GM18520 (cell line): Measurements from ENCODE around the gene EXTL2.
"Not testable (repeated sequence)": the region's sequence is repeated elsewhere in the genome, so short reads cannot be mapped to it uniquely, and the experiment has no call there.

ENCODE experiments used
- ATAC-seq: cut with Tn5 transposase; IDR thresholded peaks from one replicate; pipeline ENCODE4 v1.9.1; 2021; ENCODE audit not compliant: unreplicated experiment

EXTL2 gene

GRCh38 chr1:100903777-100904176, 9.1 kb upstream of the EXTL2 start:
- no peak for ATAC-seq

DNA sequence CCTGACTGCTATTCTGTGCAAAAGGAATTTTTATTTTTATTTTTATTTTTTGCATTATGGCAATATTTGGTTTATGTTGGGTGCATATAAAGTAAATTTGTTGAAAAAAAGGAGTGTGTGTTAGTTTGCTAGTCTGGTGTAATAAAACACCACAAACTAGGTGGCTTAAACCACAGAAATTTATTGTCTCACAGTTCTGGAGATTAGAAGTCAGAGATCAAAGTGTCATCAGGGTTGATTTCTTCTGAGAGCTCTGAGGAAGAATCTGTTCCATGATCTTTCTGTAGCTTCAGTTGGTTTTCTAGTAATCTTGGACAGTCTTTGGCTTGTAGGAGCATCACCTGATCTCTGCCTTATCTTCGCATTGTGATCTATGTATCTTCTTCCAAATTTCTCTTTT, 7.7 kb upstream of the EXTL2 start:
- ATAC-seq, result no peak

DNA sequence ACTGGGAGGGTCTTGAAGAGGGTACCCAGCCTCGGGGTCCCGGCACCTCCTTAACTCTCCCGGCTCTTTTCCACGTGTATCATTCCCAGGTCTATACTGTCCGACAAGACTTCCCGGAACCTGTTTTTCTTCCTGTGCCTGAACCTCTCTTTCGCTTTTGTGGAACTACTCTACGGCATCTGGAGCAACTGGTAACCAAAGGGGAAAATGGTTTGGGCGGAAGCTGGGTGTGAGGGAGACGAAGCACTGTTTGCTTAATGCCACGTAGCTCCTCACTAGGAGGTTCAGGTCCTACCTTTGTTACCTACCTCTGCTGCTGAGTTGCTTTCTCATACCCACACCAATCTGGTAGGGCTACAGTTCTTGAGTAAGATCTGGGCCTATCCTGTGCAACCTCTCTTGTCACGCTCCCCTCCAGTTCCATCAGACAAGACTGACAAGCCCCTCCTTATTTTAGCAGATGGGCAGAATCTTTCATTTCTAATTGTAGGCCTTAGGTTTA, 1.9 kb upstream of the EXTL2 start:
- peak; percentile 35 for ATAC-seq

- ATAC-seq, result peak; percentile 81
Observed at GRCh38 chr1:100895540-100896480, 1.2 kb upstream of the EXTL2 start, which contains the start of gene SLC30A7. Gene SLC30A7, plus strand, starts transcription at chr1:100896090. Its CDS starts 173 bp downstream, at chr1:100896263.

DNA sequence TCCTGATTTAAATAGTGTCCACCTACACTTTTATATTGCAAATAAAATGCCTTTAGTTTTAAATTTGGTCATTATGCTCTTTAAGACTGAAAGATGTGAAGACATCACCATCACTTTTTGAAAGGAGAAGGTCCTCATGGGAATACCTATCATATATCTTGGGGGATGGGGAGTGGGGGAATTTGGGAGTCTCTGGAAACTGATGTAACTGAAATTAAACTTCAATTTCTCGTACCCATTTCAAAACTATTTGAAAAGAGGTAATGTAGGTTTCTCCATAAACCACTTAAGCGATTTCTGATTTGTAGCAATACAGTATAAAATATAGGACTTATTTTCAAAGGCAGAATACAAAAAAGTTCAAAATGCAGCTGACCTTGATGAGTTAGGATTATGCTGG, 924 bp downstream of the EXTL2 start:
- ATAC-seq, result no peak

DNA sequence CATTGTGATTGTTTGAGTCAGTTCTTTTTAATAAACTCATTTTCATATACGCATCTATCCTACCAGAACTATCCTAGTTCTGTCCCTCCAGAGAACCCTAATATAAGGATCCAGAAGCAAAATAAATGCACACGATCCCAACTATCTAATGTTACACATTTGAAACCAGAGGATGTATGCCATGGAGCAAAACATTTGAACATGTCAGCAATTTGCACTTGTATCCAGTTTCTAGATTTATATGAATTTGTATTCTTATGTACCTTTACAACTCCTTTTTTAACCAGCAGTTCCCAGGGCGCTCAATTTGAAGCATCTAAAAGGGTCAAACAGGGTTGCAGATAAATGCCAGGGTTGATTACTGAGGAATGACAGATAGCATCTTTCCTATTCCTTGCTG, 2.1 kb downstream of the EXTL2 start:
- no peak for ATAC-seq

DNA sequence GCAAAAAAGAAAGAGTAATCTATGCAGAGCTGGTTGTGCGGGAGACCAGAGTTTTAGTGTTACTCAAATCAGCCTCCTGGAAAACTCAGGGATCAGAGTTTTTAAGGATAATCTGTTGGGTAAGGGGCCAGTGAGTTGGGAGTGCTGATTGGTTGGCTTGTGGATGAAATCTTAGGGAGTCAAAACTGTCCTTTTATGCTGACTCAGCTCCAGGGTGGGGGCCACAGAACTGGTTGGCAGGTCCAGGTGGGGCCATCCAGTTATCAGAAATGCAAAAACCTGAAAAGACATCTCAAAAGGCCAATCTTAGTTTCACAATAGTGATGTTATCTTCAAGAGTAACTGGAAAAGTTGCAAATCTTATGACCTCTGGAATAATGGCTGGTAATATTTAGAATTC, 3.3 kb downstream of the EXTL2 start:
- no peak for ATAC-seq

GRCh38 chr1:100889869-100890482, 4.7 kb downstream of the EXTL2 start:
- not testable (repeated sequence) for ATAC-seq

DNA sequence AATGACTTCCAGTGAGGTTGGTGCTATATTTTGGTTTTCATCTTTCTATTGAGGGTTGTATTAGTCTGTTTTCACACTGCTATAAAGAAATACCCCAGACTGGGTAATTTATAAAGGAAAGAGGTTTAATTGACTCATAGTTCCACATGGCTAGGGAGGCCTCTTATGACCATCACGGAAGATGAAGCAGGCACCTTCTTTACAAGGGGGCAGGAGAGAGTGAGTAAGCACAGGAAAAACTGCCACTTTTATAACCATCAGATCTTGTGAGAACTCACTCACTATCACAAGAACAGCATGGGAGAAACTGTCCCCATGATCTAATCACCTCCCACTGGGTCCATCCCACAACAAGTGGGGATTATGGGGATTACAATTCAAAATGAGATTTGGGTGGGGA, 5.6 kb downstream of the EXTL2 start:
- ATAC-seq, result not testable (repeated sequence)

GRCh38 chr1:100883963-100884362, 10.7 kb downstream of the EXTL2 start:
- ATAC-seq, result no peak

GRCh38 chr1:100882698-100883097, 11.9 kb downstream of the EXTL2 start:
- no peak for ATAC-seq

DNA sequence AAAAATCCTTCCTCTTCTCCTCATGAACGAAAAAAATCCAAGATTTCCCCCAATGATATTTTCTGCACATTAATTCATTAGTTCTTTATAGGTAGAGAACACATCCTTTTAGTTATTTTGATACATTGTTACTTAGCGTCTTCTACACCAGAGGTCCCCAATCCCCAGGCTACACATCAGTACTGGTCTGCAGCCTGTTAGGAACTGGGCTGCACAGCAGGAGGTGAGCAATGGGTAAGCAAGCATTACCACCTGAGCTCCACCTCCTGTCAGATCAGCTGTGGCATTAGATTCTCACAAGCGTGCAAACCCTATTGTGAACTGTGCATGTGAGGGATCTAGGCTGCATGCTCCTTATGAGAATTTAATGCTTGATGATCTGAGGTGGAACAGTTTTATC, 13.0 kb downstream of the EXTL2 start:
- ATAC-seq, result no peak

DNA sequence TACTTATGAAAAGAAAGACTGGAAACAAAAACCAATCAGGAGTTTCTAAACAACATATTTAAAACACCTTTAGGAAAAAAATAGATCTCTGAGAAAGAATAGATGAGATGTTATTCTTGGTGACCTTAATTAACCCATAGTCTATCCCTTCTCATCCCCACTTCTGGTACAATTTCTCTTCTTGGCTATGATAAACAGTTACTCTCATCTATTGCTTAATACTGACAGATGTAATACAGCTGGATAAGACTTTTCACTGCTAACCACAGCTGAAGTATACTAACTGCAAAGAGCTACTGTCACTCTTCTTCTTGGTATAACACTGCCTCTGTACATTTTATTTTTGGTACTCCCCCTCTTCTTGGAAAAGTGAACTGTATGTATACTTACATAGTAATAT, 15.2 kb downstream of the EXTL2 start:
- ATAC-seq, result no peak

GRCh38 chr1:100876291-100876690, 18.4 kb downstream of the EXTL2 start:
- no peak for ATAC-seq

GRCh38 chr1:100875228-100875627, 19.4 kb downstream of the EXTL2 start:
- no peak for ATAC-seq

DNA sequence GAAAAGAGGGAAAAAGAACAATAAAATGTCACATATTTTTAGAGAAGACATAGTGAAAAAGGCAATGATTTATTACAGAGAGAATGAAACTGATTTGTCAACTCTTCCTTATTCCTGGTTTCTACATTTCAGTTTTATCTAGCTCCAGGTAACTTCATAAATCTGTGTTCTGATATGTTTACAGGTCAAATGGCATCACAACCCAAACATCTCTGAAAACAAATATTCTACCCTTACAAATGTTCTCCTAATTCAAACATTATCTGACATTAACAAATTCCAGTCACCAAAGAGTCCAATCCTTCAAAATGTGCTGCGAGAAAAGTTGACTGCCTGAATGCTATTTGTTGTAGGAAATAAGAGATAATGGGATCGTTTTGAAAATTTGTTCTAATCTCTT, 20.2 kb downstream of the EXTL2 start:
- no peak for ATAC-seq

DNA sequence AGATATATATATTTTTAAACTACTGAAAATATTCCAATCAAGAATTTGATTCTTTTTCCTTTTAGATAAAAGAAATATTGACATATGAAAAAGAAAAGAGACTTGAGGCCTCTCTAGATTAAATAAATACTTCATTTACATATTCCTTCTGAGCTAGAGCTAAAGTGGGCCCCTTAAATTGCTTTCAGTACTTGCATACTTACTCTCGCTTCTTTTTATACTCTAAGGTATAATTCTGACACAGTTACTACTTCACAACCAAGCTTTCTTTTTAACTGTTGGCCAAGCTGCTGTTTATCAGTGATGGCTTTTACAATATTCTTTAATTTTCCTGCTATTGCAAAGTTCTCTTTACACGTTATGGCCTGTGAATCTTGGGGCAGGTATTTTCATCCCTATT, 24.6 kb downstream of the EXTL2 start:
- ATAC-seq, result no peak

DNA sequence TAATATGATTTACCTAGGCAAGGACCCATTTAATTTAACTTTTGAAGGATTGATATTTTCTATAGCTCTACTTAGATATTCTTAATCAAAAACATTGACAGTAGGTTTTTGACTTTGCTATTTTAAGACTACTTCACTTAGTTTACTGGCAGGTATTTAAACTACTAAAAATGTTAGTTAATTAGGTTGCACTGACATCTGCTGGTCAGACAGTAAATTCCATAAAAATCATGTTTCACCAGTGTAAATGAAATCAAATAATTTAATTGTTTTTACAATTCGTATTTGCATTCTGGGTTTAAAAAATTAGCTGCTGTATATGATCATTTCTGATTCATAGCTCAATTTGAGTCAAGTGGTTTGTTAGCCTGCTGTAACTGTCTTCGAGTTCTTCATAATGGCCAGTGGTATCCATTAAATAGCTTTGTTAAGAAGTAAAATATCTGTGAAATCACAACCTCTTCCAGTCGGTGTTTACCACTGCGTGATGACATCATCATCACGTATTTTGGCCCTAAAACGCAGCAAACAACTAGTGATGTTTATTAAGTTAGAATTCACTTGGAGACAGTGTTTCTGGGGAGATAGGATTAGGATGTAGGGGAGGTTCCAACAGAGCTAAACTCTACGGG, 26.2 kb downstream of the EXTL2 start:
- ATAC-seq, result no peak

DNA sequence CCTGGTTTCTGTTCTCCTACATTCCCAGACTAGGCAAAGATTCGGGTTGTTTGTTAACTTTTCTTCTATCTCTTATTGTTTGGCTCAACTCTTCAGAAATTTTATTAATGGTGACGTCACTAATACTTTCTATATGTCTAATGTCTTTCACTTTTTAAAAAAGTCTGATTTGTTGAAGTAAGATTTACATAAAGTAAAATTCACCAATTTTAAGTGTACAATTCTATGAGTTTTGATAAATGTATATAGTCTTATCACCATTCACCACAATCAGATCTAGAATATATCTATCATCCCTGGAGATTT, 27.8 kb downstream of the EXTL2 start:
- no peak for ATAC-seq

- no peak for ATAC-seq
Observed at GRCh38 chr1:100866041-100866900, 28.4 kb downstream of the EXTL2 start.

- ATAC-seq, result no peak
Observed at GRCh38 chr1:100862591-100862990, 32.1 kb downstream of the EXTL2 start.
